D721Med (cell line): ENCODE data around the gene NOC4L.

Source experiments
- DNase-seq: peaks from one replicate; pipeline ENCODE4 v3.0.0; 2011; ENCODE audit warnings: low spot score; ENCODE audit not compliant: insufficient read length
- FAIRE-seq: peaks from 2 replicates; lab custom pipeline; 2011; peaks lifted over from hg19 to GRCh38; lab: Jason Lieb, UNC
- TF ChIP-seq, protein P1 (sequence below): IDR thresholded peaks from 2 replicates; pipeline ENCODE4 v1.5.1; 2012; ENCODE audit warnings: mild to moderate bottlenecking, control low read depth; ENCODE audit not compliant: insufficient read depth; ENCODE audit errors: missing control alignments

Gene NOC4L

GRCh38 chr12:132103542-132104308 is 40.5 kb upstream of the NOC4L start:
- no peak for FAIRE-seq
- no peak for DNase-seq
- TF ChIP-seq, protein P1, sequence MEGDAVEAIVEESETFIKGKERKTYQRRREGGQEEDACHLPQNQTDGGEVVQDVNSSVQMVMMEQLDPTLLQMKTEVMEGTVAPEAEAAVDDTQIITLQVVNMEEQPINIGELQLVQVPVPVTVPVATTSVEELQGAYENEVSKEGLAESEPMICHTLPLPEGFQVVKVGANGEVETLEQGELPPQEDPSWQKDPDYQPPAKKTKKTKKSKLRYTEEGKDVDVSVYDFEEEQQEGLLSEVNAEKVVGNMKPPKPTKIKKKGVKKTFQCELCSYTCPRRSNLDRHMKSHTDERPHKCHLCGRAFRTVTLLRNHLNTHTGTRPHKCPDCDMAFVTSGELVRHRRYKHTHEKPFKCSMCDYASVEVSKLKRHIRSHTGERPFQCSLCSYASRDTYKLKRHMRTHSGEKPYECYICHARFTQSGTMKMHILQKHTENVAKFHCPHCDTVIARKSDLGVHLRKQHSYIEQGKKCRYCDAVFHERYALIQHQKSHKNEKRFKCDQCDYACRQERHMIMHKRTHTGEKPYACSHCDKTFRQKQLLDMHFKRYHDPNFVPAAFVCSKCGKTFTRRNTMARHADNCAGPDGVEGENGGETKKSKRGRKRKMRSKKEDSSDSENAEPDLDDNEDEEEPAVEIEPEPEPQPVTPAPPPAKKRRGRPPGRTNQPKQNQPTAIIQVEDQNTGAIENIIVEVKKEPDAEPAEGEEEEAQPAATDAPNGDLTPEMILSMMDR: no peak

DNA sequence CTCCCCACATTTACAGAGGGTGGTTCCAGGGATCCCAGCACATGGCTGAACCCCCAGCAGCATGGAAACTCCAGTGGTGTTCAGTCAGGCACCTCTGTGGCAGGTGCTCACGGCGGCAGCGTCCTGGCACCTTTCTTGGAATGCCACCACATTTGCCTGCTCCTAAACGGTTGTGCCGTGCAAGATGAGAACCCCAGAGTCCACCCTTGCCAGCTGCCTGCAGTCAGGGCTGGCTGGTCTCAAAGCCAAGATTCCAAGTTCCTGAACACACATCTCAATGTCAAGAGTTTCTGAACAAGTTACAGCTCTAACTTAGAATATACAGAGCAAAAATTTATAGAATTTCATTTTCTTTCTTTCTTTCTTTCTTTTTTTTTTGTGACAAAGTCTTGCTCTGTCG is 38.8 kb upstream of the NOC4L start:
- FAIRE-seq: no peak
- TF ChIP-seq, protein P1: no peak
- no peak for DNase-seq

- FAIRE-seq (no peak), DNase-seq (no peak)
- TF ChIP-seq, protein P1: no peak
Measured at GRCh38 chr12:132106921-132107320, 37.3 kb upstream of the NOC4L start.

- FAIRE-seq: no peak
- no peak for DNase-seq
- TF ChIP-seq, protein P1: no peak
Measured at GRCh38 chr12:132108211-132108832, 35.9 kb upstream of the NOC4L start.

DNA sequence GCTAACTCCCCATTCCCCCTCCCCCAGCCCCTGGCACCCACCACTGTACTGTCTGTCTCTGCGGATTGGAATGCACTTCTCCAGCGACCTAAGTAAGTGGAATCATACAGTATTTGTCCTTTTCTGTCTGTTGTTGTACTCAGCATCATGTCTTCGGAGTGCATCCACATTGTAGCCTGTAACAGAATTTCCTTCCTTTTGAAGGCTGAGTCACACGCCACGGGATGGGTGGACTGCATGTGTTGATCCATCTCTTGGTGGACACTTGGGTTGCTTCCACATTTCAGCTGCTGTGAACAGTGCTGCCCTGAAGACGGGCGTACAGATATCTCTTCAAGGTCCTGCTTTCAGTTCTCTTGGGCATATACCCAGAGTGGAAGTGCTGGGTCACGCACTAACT is 34.5 kb upstream of the NOC4L start:
- TF ChIP-seq, protein P1: no peak
- DNase-seq (no peak), FAIRE-seq (no peak)

DNA sequence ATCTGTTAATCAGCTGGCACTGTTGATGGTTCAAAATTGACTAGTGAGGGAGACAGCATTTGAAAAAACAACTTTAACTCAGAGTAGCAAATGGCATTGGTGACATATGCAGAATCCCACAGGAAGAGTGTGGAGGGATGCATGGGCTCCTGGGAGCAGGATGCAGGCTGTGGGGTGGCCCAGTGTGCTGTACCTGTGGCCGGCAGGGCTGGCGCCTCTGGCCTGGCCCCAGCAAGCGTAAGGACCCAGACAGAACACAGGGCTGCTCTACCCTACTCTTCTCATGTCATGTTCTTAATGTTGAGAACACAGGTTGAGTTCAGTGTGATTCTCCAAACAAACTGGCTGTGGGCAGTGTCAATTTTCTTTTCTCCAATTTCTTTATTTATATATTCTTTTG is 33.6 kb upstream of the NOC4L start:
- FAIRE-seq (no peak), DNase-seq (no peak)
- TF ChIP-seq, protein P1: no peak
